WTC11 (cell line): ENCODE results near the gene CCDC30. TPM values are rescaled to one million over a fixed set of nuclear protein-coding genes. Genes with fewer than 3 reads are reported as not detected.

ENCODE experiments used
- CREM ChIP-seq: sonication (generic); formaldehyde crosslinking; IDR thresholded peaks from 2 replicates; pipeline ENCODE4 v1.8.1; 2022; ENCODE audit warnings: mild to moderate bottlenecking, missing genetic modification reagents, moderate library complexity
- ELF4 ChIP-seq: sonication (generic); formaldehyde crosslinking; IDR thresholded peaks from 2 replicates; pipeline ENCODE4 v1.8.1; 2022; ENCODE audit warnings: low read depth, mild to moderate bottlenecking, moderate library complexity, missing genetic modification reagents
- IRF2 ChIP-seq: sonication (generic); formaldehyde crosslinking; IDR thresholded peaks from 2 replicates; pipeline ENCODE4 v1.8.0; 2022; ENCODE audit warnings: low read depth, missing genetic modification reagents, borderline replicate concordance
- JUN ChIP-seq: sonication (generic); formaldehyde crosslinking; IDR thresholded peaks from 2 replicates; pipeline ENCODE4 v1.8.0; 2023; ENCODE audit warnings: mild to moderate bottlenecking, missing genetic modification reagents
- RORB ChIP-seq: fragments of 250-450 bp; sonication (Bioruptor Pico); IDR thresholded peaks from 2 replicates; pipeline ENCODE4 v1.9.0; 2021; ENCODE audit warnings: mild to moderate bottlenecking
- SMAD4 ChIP-seq: sonication (generic); formaldehyde crosslinking; IDR thresholded peaks from 2 replicates; pipeline ENCODE4 v1.8.0; 2022; ENCODE audit warnings: mild to moderate bottlenecking, missing genetic modification reagents
- SP1 ChIP-seq: sonication (generic); formaldehyde crosslinking; conservative IDR thresholded peaks from 2 replicates; pipeline ENCODE4 v1.8.1; 2022; ENCODE audit warnings: missing genetic modification reagents
- TEAD1 ChIP-seq: sonication (generic); formaldehyde crosslinking; IDR thresholded peaks from 2 replicates; pipeline ENCODE4 v1.8.0; 2022; ENCODE audit warnings: mild to moderate bottlenecking, missing genetic modification reagents
- TEAD4 ChIP-seq: sonication (generic); formaldehyde crosslinking; IDR thresholded peaks from 2 replicates; pipeline ENCODE4 v1.8.0; 2022; ENCODE audit warnings: mild to moderate bottlenecking, missing genetic modification reagents
- ZNF121 ChIP-seq: sonication (generic); formaldehyde crosslinking; IDR thresholded peaks from 2 replicates; pipeline ENCODE4 v1.8.0; 2023; ENCODE audit warnings: missing genetic modification reagents
- ZNF232 ChIP-seq: sonication (generic); formaldehyde crosslinking; IDR thresholded peaks from 2 replicates; pipeline ENCODE4 v1.8.0; 2022; ENCODE audit warnings: mild to moderate bottlenecking, missing genetic modification reagents
- ZNF263 ChIP-seq: sonication (generic); formaldehyde crosslinking; IDR thresholded peaks from 2 replicates; pipeline ENCODE4 v1.8.1; 2022; ENCODE audit warnings: low read depth, mild to moderate bottlenecking, moderate library complexity, missing genetic modification reagents
- ZNF396 ChIP-seq: fragments of 250-450 bp; sonication (Bioruptor Pico); IDR thresholded peaks from 2 replicates; pipeline ENCODE4 v1.8.0; 2021; ENCODE audit warnings: mild to moderate bottlenecking, moderate library complexity, borderline replicate concordance
- total RNA-seq: library from RNA; stranded (reverse); gene quantifications from 3 replicates; pipeline ENCODE4 v1.2.3, GENCODE V29; 2021
- TF ChIP-seq, protein P1 (sequence below): sonication (generic); formaldehyde crosslinking; IDR thresholded peaks from 2 replicates; pipeline ENCODE4 v1.8.1; 2023; ENCODE audit warnings: mild to moderate bottlenecking, moderate library complexity, missing genetic modification reagents
- TF ChIP-seq, protein P2 (sequence below): sonication (generic); formaldehyde crosslinking; IDR thresholded peaks from 2 replicates; pipeline ENCODE4 v1.8.1; 2023; ENCODE audit warnings: mild to moderate bottlenecking, missing genetic modification reagents
- TF ChIP-seq, protein P3 (sequence below): sonication (generic); formaldehyde crosslinking; IDR thresholded peaks from 2 replicates; pipeline ENCODE4 v1.8.1; 2022; ENCODE audit warnings: low read depth, missing genetic modification reagents, borderline replicate concordance
- TF ChIP-seq, protein P4 (sequence below): fragments of 200-600 bp; IDR thresholded peaks from 2 replicates; pipeline ENCODE4 v1.8.0; 2022; ENCODE audit warnings: antibody characterized with exemption
- TF ChIP-seq, protein P5 (sequence below): fragments of 250-450 bp; sonication (Bioruptor Pico); IDR thresholded peaks from 2 replicates; pipeline ENCODE4 v2.1.2; 2022; ENCODE audit warnings: mild to moderate bottlenecking, moderate library complexity
- TF ChIP-seq, protein P6 (sequence below): sonication (generic); formaldehyde crosslinking; conservative IDR thresholded peaks from 2 replicates; pipeline ENCODE4 v1.8.1; 2022; ENCODE audit warnings: mild to moderate bottlenecking, missing genetic modification reagents
- TF ChIP-seq, protein P7 (sequence below): sonication (generic); formaldehyde crosslinking; IDR thresholded peaks from 2 replicates; pipeline ENCODE4 v1.8.1; 2022; ENCODE audit warnings: mild to moderate bottlenecking, moderate library complexity, missing genetic modification reagents
- TF ChIP-seq, protein P8 (sequence below): sonication (generic); formaldehyde crosslinking; IDR thresholded peaks from 2 replicates; pipeline ENCODE4 v1.8.1; 2023; ENCODE audit warnings: mild to moderate bottlenecking, missing genetic modification reagents, borderline replicate concordance
- TF ChIP-seq, protein P9 (sequence below): fragments of 250-450 bp; sonication (Bioruptor Pico); IDR thresholded peaks from 2 replicates; pipeline ENCODE4 v1.9.0; 2021; ENCODE audit warnings: mild to moderate bottlenecking

CCDC30 gene
- total RNA-seq, 1 experiment from 2014 or later = 0.92 TPM

DNA sequence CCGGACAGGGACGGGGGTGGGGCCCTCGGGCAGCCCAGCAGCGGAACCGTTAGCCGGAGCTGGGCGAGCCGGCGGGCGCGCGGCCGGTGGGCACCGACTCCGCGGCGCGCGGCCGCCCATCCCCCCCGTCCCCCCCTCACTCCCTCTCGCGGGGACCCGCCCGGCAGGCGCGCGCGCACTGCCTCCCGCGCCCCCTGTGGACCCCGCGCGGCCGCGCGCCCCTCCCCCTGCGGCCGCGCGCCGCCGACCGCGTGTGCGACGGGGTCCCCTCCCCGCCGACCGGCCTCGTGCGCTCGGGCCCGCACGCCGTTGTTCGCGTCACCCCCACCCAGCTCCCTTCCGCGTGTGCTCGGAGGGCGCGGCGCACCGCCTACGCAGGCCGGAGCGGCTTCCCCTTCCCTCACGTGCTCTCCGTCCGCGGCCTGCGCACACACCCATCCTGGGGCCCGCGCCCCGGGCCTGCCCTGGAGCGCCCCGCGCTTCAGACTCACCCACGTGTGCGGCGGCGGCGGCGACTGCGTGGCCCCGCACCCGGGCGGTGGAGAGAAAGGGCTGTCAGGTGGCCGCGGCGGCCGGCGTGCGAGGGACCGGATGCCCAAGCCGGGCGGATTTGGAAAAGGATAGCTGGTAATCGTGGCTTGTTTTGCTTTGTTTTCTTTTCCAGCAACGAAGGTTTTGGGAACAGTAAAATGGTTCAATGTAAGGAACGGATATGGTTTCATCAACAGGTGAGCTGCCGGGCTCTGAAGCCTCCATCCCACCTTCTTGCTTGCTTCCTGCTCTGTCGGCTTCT, 219.8 kb downstream of the CCDC30 start (continued):
- TF ChIP-seq, protein P1, sequence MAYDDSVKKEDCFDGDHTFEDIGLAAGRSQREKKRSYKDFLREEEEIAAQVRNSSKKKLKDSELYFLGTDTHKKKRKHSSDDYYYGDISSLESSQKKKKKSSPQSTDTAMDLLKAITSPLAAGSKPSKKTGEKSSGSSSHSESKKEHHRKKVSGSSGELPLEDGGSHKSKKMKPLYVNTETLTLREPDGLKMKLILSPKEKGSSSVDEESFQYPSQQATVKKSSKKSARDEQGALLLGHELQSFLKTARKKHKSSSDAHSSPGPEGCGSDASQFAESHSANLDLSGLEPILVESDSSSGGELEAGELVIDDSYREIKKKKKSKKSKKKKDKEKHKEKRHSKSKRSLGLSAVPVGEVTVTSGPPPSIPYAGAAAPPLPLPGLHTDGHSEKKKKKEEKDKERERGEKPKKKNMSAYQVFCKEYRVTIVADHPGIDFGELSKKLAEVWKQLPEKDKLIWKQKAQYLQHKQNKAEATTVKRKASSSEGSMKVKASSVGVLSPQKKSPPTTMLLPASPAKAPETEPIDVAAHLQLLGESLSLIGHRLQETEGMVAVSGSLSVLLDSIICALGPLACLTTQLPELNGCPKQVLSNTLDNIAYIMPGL = peak; percentile 69; the same call in 1 of the 2 replicates
- no peak for TF ChIP-seq ELF4
- TF ChIP-seq TEAD4 (CRISPR knock-in tag) = no peak
- TF ChIP-seq JUN = no peak
- TF ChIP-seq ZNF263 = no peak
- TF ChIP-seq, protein P2, sequence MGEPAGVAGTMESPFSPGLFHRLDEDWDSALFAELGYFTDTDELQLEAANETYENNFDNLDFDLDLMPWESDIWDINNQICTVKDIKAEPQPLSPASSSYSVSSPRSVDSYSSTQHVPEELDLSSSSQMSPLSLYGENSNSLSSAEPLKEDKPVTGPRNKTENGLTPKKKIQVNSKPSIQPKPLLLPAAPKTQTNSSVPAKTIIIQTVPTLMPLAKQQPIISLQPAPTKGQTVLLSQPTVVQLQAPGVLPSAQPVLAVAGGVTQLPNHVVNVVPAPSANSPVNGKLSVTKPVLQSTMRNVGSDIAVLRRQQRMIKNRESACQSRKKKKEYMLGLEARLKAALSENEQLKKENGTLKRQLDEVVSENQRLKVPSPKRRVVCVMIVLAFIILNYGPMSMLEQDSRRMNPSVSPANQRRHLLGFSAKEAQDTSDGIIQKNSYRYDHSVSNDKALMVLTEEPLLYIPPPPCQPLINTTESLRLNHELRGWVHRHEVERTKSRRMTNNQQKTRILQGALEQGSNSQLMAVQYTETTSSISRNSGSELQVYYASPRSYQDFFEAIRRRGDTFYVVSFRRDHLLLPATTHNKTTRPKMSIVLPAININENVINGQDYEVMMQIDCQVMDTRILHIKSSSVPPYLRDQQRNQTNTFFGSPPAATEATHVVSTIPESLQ = no peak
- TF ChIP-seq, protein P3, sequence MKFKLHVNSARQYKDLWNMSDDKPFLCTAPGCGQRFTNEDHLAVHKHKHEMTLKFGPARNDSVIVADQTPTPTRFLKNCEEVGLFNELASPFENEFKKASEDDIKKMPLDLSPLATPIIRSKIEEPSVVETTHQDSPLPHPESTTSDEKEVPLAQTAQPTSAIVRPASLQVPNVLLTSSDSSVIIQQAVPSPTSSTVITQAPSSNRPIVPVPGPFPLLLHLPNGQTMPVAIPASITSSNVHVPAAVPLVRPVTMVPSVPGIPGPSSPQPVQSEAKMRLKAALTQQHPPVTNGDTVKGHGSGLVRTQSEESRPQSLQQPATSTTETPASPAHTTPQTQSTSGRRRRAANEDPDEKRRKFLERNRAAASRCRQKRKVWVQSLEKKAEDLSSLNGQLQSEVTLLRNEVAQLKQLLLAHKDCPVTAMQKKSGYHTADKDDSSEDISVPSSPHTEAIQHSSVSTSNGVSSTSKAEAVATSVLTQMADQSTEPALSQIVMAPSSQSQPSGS (CRISPR knock-in tag) = no peak
- TF ChIP-seq, protein P4, sequence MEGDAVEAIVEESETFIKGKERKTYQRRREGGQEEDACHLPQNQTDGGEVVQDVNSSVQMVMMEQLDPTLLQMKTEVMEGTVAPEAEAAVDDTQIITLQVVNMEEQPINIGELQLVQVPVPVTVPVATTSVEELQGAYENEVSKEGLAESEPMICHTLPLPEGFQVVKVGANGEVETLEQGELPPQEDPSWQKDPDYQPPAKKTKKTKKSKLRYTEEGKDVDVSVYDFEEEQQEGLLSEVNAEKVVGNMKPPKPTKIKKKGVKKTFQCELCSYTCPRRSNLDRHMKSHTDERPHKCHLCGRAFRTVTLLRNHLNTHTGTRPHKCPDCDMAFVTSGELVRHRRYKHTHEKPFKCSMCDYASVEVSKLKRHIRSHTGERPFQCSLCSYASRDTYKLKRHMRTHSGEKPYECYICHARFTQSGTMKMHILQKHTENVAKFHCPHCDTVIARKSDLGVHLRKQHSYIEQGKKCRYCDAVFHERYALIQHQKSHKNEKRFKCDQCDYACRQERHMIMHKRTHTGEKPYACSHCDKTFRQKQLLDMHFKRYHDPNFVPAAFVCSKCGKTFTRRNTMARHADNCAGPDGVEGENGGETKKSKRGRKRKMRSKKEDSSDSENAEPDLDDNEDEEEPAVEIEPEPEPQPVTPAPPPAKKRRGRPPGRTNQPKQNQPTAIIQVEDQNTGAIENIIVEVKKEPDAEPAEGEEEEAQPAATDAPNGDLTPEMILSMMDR = no peak
- TF ChIP-seq, protein P5, sequence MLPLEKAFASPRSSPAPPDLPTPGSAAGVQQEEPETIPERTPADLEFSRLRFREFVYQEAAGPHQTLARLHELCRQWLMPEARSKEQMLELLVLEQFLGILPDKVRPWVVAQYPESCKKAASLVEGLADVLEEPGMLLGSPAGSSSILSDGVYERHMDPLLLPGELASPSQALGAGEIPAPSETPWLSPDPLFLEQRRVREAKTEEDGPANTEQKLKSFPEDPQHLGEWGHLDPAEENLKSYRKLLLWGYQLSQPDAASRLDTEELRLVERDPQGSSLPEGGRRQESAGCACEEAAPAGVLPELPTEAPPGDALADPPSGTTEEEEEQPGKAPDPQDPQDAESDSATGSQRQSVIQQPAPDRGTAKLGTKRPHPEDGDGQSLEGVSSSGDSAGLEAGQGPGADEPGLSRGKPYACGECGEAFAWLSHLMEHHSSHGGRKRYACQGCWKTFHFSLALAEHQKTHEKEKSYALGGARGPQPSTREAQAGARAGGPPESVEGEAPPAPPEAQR (CRISPR knock-in tag) = no peak
- no peak for TF ChIP-seq ZNF396
- TF ChIP-seq ZNF121 = no peak
- TF ChIP-seq, protein P6, sequence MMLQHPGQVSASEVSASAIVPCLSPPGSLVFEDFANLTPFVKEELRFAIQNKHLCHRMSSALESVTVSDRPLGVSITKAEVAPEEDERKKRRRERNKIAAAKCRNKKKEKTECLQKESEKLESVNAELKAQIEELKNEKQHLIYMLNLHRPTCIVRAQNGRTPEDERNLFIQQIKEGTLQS (CRISPR knock-in tag) = no peak
- TF ChIP-seq SP1 (CRISPR knock-in tag) = peak; percentile 55; the same call in 1 of the 2 replicates
- TF ChIP-seq, protein P7, sequence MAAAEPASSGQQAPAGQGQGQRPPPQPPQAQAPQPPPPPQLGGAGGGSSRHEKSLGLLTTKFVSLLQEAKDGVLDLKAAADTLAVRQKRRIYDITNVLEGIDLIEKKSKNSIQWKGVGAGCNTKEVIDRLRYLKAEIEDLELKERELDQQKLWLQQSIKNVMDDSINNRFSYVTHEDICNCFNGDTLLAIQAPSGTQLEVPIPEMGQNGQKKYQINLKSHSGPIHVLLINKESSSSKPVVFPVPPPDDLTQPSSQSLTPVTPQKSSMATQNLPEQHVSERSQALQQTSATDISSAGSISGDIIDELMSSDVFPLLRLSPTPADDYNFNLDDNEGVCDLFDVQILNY (CRISPR knock-in tag) = no peak
- no peak for TF ChIP-seq RORB (CRISPR knock-in tag)
- TF ChIP-seq, protein P8, sequence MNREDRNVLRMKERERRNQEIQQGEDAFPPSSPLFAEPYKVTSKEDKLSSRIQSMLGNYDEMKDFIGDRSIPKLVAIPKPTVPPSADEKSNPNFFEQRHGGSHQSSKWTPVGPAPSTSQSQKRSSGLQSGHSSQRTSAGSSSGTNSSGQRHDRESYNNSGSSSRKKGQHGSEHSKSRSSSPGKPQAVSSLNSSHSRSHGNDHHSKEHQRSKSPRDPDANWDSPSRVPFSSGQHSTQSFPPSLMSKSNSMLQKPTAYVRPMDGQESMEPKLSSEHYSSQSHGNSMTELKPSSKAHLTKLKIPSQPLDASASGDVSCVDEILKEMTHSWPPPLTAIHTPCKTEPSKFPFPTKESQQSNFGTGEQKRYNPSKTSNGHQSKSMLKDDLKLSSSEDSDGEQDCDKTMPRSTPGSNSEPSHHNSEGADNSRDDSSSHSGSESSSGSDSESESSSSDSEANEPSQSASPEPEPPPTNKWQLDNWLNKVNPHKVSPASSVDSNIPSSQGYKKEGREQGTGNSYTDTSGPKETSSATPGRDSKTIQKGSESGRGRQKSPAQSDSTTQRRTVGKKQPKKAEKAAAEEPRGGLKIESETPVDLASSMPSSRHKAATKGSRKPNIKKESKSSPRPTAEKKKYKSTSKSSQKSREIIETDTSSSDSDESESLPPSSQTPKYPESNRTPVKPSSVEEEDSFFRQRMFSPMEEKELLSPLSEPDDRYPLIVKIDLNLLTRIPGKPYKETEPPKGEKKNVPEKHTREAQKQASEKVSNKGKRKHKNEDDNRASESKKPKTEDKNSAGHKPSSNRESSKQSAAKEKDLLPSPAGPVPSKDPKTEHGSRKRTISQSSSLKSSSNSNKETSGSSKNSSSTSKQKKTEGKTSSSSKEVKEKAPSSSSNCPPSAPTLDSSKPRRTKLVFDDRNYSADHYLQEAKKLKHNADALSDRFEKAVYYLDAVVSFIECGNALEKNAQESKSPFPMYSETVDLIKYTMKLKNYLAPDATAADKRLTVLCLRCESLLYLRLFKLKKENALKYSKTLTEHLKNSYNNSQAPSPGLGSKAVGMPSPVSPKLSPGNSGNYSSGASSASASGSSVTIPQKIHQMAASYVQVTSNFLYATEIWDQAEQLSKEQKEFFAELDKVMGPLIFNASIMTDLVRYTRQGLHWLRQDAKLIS (CRISPR knock-in tag) = no peak
- TF ChIP-seq IRF2 = no peak
- TF ChIP-seq TEAD1 = no peak
- TF ChIP-seq ZNF232 (CRISPR knock-in tag) = no peak
- no peak for TF ChIP-seq SMAD4 (CRISPR knock-in tag)
- TF ChIP-seq, protein P9, sequence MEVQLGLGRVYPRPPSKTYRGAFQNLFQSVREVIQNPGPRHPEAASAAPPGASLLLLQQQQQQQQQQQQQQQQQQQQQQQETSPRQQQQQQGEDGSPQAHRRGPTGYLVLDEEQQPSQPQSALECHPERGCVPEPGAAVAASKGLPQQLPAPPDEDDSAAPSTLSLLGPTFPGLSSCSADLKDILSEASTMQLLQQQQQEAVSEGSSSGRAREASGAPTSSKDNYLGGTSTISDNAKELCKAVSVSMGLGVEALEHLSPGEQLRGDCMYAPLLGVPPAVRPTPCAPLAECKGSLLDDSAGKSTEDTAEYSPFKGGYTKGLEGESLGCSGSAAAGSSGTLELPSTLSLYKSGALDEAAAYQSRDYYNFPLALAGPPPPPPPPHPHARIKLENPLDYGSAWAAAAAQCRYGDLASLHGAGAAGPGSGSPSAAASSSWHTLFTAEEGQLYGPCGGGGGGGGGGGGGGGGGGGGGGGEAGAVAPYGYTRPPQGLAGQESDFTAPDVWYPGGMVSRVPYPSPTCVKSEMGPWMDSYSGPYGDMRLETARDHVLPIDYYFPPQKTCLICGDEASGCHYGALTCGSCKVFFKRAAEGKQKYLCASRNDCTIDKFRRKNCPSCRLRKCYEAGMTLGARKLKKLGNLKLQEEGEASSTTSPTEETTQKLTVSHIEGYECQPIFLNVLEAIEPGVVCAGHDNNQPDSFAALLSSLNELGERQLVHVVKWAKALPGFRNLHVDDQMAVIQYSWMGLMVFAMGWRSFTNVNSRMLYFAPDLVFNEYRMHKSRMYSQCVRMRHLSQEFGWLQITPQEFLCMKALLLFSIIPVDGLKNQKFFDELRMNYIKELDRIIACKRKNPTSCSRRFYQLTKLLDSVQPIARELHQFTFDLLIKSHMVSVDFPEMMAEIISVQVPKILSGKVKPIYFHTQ = no peak
- TF ChIP-seq CREM = no peak
